C4-2B (cell line): Measurements from ENCODE around the gene COMT.

Source experiments
- CTCF ChIP-seq: fragments of 450-650 bp; conservative IDR thresholded peaks from 2 replicates; pipeline ENCODE4 v1.5.1; 2017; ENCODE audit warnings: mild to moderate bottlenecking
- ZFX ChIP-seq: fragments of 450-650 bp; IDR thresholded peaks from 2 replicates; pipeline ENCODE4 v1.6.1; 2017

GRCh38 chr22:19919701-19920363 lies 21.7 kb upstream of the COMT start:
- TF ChIP-seq CTCF (no peak), ZFX (no peak)
